EH (cell line): ENCODE results near the gene PKP3.
A peak's percentile ranks its signal among the peaks of the same experiment; 100 is the strongest.
"Not testable (repeated sequence)": the region's sequence is repeated elsewhere in the genome, so short reads cannot be mapped to it uniquely, and the experiment has no call there.

ENCODE experiments used
- DNase-seq: peaks from one replicate; pipeline ENCODE4 v3.0.0-alpha.2; 2015; ENCODE audit warnings: low read depth

PKP3 gene

DNA sequence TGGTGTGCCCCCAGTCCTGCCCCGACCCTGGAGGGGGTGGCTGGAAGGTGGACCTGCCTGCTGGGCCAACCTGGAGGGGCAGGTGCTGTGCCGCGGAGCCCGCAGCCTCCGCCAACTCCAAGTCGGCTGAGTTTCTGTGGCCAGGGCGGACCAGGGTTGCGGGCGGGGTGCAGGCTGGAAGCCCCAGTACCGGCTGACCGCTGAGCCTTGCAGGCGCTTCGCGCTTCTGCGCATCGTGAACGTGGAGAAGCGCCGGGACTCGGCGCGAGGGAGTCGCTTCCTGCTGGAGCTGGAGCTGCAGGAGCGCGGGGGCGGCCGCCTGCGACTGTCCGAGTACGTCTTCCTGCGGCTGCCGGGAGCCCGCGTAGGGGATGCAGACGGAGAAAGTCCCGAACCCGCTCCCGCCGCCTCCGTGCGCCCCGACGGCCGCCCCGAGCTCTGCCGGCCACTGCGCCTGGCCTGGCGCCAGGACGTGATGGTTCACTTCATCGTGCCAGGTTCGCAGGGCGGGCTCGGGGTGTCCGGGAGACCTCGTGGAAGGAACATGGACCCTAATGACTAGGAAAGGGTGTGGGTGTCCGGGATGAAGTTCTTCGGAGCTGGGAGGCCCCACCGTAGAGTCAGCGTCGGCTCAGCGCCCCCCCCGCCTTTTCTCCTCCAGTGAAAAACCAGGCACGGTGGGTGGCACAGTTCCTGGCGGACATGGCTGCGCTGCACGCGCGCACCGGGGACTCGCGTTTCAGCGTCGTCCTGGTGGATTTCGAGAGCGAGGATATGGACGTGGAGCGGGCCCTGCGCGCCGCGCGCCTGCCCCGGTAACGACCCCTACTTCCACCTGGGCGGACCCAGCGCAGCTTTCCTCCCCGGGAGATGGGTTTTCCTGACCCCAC is 14.6 kb upstream of the PKP3 start:
- no peak for DNase-seq

DNA sequence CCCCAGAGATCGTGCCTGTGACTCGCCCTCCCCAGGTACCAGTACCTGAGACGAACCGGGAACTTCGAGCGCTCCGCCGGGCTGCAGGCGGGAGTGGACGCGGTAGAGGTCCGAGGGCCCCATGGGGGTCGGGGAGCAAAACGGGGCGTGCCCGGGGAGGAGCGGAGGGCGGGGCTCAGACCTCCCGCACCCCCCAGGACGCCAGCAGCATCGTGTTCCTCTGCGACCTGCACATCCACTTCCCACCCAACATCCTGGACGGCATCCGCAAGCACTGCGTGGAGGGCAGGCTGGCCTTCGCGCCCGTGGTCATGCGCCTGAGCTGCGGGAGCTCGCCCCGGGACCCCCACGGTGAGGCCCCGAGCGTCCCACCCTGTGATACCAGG is 13.9 kb upstream of the PKP3 start:
- DNase-seq = no peak

DNA sequence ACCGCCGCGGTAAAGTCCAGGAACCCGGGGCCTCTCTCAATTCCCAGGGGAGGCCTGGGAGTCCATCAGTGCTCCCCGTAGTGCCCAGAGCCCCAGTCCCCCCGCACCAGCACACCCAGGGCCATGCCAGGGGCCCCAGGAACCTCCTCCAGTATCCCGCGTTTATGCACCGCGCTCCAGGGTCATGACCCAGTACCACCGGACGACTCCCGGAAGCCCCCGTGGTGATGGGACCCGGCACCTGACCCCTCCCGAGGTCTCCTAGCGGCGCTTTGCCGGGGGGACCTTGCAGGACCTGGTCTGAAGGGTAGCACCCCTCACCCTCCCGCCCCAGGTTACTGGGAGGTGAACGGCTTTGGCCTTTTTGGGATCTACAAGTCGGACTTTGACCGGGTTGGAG is 13.5 kb upstream of the PKP3 start:
- DNase-seq = no peak

DNA sequence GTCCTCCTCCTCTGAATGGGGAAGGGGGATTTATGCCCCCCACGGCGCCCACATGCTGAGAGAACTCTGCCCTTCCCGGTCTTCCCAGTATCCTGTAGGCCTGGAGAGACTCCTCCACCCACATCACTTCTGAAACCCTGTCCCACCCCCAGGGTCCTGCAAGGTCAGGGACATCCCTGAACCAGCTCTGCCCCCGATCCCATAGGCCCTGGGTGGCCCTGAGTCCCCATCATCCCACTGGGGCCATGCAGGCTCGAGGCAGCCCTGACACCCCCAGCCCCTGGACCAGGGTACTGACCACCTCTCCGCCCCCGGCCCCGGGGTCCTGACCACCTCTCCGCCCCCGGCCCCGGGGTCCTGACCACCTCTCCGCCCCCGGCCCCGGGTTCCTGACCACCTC is 13.0 kb upstream of the PKP3 start:
- no peak for DNase-seq

DNA sequence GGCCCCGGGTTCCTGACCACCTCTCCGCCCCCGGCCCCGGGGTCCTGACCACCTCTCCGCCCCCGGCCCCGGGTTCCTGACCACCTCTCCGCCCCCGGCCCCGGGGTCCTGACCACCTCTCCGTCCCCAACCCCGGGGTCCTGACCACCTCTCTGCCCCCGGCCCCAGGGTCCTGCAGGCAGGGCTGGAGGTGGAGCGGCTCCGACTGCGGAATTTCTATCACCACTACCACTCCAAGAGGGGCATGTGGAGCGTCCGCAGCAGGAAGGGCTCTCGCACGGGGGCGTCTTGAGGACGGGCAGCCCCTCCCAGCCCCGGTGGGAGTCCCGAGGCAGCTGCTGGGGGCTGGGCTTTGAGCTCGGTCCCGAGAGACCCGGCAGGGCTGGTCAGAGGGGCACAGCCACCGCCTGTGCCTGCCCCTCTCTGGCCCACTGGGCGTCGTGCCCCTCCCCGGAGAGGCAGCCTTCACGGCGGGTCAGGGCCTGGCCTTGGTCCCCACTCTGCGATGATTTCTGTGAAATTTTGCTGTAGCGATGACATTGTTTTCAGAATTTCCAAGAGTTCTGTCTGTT is 12.4 kb upstream of the PKP3 start:
- DNase-seq = no peak

DNA sequence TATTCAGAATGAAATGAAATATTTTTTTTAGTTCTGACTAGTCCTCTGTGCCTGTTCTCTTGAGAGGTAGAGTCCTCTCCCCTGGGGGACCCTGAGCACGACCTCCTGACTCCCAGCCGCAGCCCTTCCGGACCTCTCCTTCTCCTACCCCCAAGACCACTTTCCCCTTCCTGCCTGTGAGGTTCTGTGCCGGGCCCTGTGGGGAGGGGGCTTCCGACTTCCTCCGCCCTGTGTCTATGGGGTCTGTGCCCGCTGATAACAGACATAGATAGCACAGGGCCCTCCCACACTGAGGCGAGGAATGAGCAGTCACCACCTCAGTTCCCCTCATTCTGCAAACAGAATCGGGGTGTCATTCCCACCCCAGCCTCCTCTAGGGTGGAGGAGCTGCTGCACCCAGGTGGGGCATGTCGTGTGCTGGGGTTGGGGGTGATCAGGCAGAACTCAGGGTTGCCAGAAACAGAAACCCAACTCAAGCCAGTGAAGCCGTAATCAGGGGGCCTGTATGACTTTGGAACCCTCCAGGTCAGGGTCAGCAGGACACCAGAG is 11.9 kb upstream of the PKP3 start:
- no peak for DNase-seq

DNA sequence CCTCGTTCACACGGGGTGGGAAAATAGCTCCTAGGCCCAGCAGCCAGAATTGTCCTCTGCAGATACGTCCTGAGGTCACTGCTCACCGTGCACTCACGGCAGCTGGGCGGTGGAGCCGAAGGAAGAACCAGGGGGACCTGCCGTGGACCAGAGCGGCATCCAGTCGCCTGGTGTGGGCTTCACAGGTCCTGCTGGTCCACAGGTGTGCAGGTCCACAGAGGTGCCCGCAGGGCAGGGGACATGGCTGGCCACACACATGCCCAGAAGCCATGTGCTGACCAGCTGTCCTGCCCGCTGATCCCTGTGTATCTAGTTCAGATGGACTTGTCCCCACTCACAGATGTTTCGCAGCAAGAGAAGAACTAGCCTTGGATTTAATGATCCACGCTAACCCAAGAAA is 10.6 kb upstream of the PKP3 start:
- no peak for DNase-seq

DNA sequence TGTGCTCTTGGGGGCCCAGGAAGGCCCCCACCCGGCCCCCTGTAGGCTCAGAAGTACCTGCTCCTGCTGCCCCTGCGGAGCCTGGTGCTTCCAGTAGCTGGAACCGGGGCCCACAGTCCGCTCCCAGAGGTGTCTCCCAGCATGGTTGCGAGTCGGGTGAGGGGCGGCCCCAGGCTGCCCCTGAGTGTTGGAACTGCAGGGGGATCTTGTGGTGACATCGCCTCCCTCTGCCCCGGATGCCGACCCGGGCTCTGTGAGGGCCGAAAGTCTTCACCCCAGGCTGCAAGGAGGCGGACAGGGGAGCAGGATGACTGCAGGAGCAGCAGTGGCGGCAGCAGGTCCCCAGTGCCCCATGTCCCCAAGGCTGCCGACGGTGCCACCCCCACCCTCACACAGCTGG is 9.5 kb upstream of the PKP3 start:
- DNase-seq = no peak

DNA sequence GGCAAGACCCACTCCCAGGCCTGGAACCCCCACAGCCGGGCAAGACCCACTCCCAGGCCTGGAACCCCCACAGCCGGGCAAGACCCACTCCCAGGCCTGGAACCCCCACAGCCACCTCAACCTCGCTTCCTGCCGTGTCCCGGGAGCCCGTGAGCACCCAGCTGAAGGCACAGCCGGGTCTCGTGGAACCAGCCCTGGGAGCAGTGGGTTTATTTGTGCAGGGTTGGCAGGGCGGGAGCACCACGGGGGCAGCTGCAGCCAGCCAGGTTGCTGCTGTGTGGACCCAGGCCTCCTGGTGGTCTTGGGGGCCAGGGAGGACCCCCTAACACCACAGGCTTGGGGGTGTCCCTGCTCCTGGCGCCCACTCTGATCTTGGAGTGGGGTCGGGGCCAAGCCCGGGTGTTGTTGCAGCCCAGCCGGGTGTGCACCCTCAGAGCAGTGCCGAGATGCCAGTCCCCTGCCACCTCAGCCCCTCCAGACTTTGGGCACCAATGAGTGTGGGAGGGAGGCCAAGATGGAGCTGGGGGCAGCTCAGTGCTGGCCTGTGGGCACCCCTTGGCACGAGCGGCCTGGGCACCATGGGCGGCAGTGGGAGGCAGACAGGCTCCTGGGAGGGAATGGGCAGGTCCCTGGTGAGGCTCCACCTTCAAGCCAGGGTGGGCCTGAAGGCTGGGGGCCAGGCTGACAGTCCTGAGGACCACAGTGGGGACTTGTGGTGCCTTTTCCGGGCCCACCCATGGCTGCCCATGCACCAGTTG is 8.2 kb upstream of the PKP3 start:
- no peak for DNase-seq

DNA sequence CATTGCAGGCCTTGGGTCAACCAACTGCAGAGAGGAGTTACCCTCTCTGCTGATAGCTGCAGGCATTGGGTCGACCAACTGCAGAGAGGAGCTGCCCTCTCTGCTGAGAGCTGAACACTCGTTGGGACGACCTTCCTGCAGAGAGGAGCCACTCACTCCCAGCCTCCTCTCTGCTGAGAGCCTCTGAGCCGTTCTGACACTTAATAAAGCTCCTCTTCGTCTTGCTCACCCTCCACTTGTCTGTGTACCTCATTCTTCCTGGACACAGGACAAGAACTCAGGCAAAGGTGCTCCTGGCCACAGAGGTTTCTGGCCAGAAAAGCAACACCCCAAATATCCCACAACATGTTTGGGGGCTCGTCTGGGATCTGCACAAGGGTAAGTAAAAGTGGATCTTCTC is 7.5 kb upstream of the PKP3 start:
- no peak for DNase-seq

DNA sequence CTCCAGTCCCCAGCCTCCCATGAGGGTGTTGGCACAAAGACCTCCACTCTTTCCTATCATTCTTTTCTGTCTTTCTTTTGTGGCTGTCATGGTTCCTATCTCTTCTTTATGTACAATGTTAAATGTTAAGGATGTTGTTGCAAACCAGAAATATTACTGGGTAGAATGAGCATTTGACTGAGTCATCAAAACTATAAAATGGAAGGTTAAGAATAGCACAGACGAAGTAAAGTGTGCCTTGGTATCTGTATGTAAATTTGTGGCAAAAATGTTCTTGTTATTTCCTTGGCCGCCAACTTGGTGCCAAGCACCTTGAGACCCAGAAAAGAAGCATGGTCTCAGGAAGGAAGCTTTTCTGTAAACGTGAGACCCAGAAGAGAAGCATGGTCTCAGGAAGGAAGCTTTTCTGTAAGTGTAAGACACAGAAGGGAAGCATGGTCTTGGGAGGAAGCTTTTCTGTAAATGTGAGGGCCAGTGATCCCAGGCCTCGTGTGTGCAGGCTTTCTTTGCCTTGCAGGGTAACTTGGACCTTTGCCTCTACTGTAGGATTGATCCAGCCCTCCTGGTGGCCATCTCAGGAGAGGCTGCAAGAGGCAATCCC is 6.7 kb upstream of the PKP3 start:
- peak; percentile 50 for DNase-seq

DNA sequence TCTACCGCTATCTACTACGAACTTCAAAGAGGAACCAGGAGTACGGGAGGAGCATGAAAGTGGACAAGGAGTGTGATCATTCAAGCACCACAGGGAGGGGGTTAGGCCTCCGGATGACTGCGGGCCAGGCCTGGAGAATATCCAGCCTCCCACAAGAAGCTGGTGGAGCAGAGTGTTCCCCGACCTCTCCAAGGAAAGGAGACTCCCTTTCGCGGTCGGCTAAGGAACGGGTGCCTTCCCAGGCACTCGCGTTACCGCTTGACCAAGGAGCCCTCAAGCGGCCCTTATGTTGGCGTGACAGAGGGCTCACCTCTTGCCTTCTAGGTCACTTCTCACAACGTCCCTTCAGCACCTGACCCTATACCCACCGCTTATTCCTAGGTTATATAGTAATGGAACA is 4.6 kb upstream of the PKP3 start:
- DNase-seq = not testable (repeated sequence)

DNA sequence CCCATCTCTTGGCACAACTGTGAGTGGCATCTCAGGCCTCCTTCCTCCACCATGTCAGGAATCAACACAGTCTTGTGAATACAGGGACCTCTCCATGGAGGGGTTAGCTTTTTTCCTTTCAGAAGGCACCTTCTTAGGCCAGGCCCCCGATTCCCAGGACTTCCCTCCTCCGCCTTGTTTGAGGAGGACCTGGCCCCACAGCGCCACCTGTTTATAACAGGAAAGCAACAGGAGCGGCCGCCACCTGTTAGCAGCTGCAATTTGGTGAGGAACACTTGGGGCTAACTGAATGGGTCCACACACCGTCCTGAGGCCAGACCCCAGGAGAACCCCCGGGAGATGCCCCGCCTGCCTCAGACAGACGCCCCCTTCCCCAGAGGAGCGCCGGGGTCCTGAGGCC is 3.8 kb upstream of the PKP3 start:
- DNase-seq = no peak

DNA sequence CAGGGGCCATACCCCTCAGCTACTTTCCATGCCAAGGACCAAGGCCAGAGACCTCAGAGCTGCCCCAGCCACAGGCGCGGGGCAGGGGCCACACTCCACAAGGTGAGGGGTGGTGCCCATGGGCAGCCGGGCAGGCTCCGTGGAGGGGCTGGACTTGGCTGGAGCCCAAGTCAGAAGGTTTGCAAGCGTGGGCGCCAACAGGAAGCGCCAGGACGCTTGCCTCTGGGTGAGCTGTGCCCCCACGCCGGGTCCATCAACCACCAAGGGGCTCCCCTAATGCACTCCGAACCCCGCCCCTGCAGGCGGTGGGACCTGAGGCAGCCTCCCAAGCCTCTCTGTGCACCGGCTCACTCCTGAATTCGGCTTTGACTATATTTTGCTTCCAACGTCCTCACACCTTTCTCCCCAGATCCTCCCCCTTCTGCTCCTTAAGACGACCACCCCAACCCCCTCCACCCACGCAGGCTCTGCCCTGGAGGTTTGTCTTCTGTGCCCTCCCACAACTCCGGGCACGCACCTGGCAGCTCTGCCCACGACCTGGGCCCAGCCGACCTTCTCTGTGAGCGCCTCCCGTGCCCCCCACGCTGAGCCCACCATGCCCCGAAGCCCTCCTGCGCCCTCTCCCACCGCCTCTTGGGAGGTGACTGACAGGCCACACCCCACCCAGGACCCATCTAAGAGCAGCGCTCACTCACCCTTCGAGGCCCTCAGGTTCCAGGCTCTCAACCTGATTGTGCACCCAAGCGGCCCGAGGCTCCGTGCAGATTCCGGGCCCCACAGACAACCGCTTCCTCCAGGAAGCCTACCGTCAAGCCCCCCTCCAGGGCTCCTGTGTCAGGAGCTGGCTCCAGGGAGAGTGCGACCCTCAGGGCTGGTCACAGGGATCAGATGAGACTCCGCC is 2.6 kb upstream of the PKP3 start:
- no peak for DNase-seq

DNA sequence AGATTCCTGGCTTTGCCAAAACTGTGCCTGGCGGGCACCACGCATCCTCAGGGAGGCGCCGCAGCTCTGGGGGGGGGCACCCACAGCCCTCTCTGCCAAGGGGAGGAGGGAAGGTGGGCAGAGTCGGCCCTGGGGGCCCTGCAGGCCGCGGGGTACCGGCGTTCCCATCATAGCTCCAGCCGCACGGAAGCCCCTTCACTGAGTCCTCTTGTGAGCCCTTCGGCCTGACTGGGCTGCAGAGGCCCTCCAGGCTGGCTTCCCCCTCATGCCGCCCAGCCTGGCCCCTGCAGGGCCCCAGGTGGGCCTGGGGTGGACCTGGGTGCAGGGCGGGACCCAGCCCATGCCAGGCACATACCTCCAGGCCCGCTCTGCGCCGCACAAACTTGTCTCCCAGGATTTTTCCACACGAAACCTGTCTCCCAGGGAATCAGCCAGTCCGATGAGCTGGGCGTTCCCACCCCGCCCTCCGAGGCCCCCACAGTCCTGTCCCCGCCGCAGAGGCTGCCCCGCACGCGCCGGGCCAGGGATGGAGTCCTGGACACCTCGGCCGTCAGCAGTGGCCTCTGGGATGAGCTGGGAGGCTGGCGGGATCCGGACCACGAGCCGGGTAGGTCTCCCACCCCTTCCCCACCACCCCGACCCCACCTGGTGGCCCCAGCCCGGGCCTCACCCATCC is 1.8 kb upstream of the PKP3 start:
- DNase-seq = no peak

DNA sequence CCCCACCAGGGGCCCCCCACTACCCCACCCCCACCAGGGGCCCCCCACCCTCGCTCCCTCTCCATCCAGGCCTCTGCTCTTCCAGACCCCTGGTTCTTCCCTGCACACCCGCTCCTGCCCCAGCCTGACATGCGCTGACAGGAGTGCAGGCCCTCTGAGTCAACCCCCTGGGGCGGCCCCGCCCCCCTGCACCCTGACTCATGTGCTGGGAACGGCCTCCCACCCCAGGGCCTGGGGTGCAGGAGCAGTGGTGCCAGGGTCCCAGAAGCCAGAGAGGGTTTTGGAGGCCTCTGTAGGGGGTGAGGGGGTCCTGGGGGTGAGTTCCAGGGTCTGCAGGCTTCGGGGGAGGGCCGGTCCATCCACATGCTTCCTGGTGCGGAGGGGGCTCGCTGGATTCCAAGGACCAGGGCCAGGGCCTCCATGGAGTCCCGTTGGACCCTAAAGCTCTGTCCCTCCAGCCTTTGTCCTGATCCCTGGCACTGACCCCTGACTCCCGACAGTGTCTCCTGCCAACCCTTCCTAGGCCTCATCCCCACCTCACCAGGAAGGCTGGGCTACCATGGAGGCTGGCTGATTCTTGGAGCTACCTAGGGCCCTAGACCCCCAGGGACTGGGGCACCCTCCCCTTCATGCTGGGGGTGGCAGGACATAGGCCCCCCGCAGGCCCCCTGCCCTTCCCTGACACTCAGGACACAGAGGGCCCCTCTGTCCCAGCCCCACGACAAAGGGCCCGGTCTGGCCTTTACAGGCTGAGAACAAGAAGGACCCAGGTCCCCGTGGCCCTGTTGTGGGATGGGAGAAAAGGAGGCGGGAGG is 583 bp upstream of the PKP3 start:
- DNase-seq = peak; percentile 92

DNA sequence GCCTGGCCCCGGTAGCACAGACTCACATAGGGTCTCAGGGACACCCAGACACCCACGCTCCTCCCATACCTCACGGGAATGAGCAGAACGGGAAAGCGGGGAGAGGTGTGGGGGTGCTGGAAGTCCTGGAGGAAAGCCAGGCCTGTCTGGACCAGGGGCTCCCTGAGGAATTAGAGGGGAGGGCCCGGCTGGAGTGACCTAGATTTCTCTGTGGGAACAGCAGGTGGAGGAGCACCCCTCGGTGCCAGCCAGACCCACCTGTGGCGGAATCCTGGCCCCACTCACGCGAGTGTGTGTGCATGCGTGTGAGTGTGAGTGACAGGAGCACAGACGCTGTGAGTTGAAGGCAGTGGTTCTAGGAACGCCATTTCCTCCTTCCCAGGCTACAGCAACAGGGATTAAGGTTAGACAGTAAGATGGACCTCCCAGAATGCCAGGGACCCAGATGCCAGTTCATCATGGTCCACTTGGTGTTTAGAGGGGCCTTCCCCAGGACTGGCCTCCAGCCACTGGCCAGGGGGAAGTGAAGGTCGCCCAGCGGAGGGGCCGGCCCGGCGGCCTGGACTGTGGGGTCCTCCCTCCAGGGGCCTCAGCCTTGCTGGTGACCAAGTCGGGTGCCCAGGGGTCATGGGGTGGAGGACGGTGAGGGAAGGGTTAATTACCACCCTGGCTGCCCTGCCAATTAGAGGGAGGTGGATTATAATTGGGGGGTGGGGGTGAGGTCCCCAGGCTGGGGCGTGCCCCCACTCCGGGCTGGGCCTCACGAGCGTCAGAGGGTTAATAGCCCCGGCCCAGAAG is 1.0 kb downstream of the PKP3 start:
- no peak for DNase-seq

DNA sequence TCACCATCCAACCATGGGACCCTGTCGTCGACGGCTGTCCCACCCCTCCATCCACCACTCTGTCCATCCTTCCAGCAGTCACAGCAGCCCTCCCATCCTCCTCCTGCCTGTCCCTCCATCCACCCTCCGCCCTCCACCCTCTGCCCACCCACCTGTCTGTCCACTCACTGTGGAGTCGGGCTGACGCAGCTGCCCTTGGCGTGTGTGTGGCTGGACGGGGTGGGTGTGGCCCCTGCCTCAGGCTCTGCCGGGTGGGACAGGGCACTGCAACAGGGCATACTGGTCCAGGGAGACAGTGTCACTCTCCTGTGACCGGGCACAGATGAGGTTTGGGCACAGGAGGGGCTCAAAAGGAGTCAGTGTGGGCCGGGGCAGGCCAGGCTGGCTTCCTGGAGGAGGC is 1.9 kb downstream of the PKP3 start:
- DNase-seq = no peak

DNA sequence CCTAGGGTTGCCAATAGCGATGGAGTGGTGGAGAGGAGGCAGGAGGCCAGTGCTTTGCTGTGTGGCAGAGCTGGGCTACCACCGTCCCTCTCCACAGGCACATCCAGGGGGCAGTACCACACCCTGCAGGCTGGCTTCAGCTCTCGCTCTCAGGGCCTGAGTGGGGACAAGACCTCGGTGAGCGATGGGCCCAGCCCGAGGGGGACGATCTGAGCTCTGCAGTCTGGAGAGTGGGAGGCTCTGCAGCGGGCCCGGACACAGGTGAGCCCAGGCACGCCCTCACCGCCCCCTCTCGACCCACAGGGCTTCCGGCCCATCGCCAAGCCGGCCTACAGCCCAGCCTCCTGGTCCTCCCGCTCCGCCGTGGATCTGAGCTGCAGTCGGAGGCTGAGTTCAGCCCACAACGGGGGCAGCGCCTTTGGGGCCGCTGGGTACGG is 2.5 kb downstream of the PKP3 start:
- peak; percentile 59 for DNase-seq
